ENCODE results near the gene CAMK2A.

Gene CAMK2A

GRCh38 chr5:150295172-150295634 lies 5.6 kb upstream of the CAMK2A start:
- TF ChIP-seq, protein P1, sequence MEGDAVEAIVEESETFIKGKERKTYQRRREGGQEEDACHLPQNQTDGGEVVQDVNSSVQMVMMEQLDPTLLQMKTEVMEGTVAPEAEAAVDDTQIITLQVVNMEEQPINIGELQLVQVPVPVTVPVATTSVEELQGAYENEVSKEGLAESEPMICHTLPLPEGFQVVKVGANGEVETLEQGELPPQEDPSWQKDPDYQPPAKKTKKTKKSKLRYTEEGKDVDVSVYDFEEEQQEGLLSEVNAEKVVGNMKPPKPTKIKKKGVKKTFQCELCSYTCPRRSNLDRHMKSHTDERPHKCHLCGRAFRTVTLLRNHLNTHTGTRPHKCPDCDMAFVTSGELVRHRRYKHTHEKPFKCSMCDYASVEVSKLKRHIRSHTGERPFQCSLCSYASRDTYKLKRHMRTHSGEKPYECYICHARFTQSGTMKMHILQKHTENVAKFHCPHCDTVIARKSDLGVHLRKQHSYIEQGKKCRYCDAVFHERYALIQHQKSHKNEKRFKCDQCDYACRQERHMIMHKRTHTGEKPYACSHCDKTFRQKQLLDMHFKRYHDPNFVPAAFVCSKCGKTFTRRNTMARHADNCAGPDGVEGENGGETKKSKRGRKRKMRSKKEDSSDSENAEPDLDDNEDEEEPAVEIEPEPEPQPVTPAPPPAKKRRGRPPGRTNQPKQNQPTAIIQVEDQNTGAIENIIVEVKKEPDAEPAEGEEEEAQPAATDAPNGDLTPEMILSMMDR (IDR thresholded peaks at IDR 0.05; ENCODE audit: extremely low read depth, missing control alignments): no peak
- DNase-seq (ENCODE audit: low spot score): no peak

DNA sequence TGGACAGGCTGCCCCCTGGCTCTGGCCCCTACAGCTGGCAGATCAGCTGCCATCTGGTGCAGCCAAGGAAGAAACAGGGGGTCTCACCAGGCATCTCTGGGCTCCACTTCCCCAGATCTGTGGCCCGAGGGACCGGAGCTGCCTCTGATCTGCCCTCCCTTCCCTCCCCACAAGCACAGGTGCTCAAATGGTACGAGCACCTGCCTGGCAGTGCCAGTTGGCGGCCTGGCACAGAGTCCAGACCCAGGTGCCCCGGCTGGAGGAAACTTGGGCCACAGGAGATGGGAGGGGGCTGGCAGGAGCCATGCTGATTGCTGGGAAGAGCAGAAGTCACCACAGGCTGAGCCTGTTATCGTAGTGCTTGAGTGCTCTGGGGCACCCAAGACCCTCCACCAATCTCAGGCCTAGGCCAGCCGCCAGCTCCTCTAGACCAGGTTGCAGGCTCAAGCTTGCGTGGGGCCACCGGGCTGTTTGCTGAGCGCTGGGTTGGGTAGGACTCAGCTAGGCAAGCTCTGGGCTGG lies 5.0 kb upstream of the CAMK2A start:
- DNase-seq (ENCODE audit: low spot score): no peak

DNA sequence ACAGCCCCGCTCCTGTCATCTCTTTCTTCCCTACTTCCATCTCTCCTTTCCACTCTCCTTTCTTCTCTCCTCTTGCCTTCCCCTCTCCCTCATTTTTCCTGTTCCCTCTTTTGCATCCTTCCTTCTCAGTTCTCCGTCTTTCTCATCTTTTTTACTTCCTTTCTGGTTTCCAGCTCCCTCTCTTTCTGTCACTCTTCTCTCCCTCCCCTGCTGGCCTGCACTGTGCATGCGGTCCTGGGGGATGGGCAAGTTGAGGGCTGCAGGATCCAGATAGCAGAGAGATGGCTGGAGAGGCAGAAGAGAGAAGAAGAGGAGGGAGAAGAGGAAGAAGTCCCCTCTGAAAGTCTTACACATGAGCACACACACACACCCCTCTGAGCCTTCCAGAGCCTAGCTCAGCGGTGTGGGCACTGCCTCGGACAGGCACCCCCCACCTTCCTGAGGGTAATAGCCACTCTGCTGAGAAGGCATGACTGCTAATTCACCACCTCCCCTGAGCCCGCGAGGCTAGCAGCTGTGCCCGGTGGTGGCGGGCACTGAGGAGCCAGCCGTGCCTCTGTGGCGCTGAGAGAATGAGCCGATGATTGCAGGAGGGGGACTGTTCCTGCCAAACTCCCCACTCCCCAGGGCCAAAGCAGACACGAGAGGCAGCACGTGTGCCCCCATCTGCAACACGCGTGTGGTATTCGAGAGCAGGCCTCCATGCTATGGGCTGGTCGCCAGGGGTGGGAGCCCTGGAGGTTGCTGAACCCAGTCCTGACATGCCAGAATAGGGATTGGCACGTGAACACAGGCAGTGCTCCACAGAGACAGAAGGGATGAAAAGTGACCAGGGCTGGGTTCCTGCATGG lies 3.7 kb upstream of the CAMK2A start:
- no peak for DNase-seq (ENCODE audit: low spot score)
- TF ChIP-seq, protein P1 (IDR thresholded peaks at IDR 0.05; ENCODE audit: extremely low read depth, missing control alignments): no peak

More for the DNA sequence above, 5.0 kb upstream of the CAMK2A start:
- TF ChIP-seq, protein P1 (IDR thresholded peaks at IDR 0.05; ENCODE audit: extremely low read depth, missing control alignments): no peak

GRCh38 chr5:150291388-150292385 lies 2.1 kb upstream of the CAMK2A start:
- TF ChIP-seq, protein P1 (IDR thresholded peaks at IDR 0.05; ENCODE audit: extremely low read depth, missing control alignments): no peak
- DNase-seq (ENCODE audit: low spot score): no peak

DNA sequence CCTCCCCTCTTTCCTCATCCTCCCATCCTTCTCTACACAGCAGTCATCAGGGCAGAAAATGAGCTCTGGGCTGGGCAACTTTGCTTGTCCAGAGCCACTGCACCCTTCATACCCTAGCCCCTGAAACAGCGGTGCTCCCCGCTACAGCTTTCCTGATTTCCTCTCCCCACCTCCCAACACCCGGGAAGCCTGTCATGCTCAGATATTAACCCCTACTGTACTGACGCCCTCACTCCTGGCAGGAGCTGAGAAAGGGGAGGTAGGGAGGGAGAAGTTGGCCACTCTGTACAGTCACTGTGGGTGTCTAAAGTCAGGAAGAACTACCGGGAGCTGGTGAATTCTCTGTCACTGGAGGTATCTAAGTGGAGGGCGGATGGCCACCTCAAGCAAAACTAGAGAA lies 782 bp downstream of the CAMK2A start:
- no peak for DNase-seq (ENCODE audit: low spot score)
- TF ChIP-seq, protein P1 (IDR thresholded peaks at IDR 0.05; ENCODE audit: extremely low read depth, missing control alignments): no peak

GRCh38 chr5:150288361-150288760 lies 1.2 kb downstream of the CAMK2A start:
- TF ChIP-seq, protein P1 (IDR thresholded peaks at IDR 0.05; ENCODE audit: extremely low read depth, missing control alignments): no peak
- no peak for DNase-seq (ENCODE audit: low spot score)

All from GM20000 (cell line).